GM03348 (cell line): ENCODE measurements around the gene GLB1L3.
A peak's percentile ranks its signal among the peaks of the same experiment; 100 is the strongest.
"Not testable (repeated sequence)": the region's sequence is repeated elsewhere in the genome, so short reads cannot be mapped to it uniquely, and the experiment has no call there.

Experiments
- DNase-seq: peaks from one replicate; pipeline ENCODE4 v3.0.0; 2012; ENCODE audit warnings: low spot score

GLB1L3 gene

DNA sequence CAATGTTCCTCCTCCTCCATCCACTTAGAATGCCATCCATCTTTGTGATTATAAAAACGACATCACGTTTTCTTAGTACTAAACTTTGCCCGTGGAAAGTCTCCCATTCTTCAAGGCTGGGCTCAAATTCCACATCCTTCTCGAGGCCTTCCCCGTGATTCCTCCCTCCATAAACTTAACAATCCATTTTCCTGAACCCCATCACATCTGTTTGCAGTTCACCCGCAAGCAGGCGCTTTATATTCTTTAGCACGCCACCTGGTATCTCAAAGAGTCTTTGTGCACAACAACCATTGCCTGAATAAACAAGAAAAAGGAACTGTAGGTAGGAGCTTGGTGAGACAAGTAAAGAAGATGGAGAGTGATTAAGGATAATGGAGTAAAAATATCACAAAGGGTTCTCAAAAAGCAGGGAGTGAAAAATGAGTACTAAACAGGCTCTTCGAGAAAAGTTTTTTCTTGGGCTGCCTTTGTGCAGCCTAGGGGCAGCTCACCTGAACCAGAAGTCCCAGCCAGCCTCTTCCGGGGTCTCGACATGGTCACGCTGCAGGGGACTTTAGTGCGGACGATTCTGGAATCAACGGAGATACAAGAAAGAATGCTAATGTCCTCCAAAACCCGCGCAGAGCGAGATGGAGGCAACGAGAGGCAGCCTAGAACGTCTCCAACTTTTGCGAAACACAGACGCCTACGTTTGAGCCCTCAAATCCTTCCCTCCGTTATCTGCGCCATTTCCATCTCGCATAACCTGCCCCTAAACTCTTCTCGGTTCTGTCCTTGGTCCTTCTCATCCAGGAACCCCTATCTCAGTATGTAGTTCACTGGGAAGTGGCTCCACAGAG, 23.6 kb upstream of the GLB1L3 start:
- peak; percentile 59 for DNase-seq

DNA sequence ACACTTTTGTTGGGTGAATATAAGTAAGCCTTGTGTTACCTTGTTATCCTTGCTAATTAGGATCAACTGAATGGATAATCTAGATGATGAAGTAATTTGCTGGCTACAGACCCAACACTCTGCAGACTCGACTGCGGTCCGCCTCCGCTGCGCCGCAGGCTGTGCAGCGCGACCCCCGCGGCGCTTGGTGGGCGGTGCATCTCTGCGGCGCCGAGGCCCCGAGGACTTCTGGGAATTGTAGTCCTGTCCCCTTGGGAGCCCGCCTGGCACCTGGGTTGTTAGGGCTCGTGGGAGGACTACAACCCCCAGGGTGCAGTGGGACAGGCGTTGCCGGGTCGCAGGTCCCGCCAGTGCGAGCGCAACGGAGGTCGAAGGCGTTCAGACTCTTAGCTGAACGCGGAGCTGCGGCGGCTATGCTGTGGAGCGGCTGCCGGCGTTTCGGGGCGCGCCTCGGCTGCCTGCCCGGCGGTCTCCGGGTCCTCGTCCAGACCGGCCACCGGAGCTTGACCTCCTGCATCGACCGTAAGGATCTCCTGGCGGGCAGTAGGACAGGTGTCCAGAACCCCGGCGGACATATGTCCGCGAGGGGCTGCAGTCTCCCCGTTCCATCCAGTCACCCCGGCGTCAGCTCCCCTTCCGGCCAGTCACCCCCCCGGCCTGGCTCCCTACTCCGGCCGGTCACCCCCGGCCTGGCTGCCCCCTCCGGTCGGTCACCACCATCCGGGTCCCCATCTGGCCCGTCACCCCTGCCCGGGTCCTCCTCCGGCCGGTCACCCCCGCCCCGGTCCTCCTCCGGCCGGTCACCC, 22.8 kb upstream of the GLB1L3 start, which contains the start of the genes ACAD8 and THYN1:
TSS of gene ACAD8 (plus strand) at position 381 of the 806 bp plus-strand sequence. CDS start at position 414, 33 bp downstream.
TSS of gene THYN1 (minus strand) at position 165 of the 806 bp plus-strand sequence. CDS start 470 bp downstream, outside the sequence.
- DNase-seq, result peak; percentile 98

DNA sequence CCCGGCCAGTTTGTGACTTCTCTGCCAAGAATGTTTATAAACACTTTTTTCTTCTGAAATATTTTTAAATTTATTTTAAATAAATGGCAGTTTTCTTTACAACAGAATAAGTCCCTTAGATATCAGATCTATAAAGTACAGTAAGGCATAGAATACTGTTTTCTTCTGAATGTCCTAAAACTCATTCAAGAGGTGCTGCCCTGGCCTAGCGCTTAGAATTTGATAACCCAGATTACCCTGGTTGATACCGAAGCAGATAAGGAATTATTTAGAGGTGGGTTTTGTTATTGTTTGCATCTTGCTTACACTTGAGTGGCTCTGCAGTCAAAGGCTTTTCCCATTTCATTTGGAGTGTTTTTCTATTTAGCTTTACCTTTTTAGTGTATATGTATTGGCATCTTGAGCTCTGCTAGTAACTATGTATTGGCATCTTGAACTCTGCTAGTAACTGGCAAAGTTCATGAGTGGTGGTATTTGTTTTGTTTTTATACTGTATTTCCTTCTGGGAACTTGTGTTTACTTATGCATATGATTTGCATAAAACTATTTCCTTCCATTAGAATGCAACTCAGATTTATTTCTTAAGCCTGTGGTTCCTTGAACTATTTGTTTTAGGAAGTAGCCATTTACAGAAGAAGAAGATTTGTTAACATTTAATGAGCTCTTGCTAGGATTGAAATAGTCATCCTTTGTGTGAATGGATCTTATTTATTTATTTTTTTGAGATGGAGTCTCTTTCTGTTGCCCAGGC, 21.6 kb upstream of the GLB1L3 start:
- no peak for DNase-seq

DNA sequence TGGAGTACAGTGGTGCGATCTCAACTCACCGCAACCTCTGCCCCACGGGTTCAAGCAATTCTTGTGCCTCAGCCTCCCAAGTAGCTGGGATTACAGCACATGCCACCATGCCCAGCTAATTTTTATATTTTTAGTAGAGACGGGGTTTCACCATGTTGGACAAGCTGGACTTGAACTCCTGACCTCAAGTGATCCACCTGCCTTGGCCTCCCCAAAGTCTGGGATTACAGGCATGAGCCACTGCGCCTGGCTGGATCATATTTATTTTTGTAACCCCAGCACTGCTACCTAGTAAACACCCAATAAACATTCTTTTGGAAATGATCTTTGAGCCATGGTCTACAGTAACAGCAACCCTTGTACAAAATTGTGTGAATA, 21.0 kb upstream of the GLB1L3 start:
- DNase-seq, result not testable (repeated sequence)

DNA sequence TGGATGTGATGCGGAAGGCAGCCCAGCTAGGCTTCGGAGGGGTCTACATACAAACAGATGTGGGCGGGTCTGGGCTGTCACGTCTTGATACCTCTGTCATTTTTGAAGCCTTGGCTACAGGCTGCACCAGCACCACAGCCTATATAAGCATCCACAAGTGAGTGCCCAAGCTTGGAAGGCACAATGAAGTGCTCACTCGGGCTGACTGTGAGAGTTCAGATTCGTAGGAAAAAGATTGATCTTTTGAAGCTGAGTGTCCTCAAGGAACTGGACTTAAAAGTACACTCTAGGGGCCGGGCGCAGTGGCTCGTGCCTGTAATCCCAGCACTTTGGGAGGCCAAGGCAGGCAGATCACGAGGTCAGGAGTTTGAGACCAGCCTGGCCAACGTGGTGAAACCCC, 19.1 kb upstream of the GLB1L3 start:
- DNase-seq, result no peak

DNA sequence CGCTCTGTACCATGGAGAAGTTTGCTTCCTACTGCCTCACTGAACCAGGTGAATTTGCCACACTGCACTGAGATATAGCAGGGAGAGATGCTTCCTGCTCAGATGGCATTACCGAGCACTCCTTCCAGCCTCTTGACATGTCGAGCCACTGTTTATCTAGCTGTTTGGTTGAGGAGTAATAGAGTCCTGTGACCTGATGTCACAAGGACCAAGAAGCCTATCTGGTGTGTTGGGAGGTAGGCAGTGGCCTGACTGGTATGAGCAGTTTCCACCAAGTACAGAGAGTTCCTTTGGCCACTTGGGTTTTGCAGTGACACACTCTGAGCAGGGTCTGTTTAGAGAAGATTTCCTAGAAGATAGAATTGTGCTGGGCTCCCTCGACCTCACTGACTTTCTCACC, 17.6 kb upstream of the GLB1L3 start:
- DNase-seq, result no peak

DNA sequence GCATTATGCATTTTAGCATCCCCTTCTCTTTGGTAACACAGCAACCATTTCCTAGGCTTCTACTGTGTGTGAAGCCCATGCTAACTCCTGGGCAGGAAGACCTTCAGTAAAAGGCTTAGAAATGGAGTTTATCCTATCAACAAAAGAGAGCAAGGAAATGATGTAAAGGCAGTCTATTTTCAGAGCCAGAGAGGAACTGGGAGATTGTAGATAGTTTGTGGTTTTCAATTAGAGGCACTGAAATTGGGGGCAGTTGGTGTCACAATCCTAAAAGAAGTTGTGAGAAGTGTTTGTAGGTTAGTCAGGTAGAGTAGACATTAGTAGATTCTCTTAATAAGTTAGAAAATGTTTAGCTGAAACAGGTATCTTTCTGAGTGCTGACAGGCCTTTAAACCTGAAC, 15.7 kb upstream of the GLB1L3 start:
- no peak for DNase-seq

DNA sequence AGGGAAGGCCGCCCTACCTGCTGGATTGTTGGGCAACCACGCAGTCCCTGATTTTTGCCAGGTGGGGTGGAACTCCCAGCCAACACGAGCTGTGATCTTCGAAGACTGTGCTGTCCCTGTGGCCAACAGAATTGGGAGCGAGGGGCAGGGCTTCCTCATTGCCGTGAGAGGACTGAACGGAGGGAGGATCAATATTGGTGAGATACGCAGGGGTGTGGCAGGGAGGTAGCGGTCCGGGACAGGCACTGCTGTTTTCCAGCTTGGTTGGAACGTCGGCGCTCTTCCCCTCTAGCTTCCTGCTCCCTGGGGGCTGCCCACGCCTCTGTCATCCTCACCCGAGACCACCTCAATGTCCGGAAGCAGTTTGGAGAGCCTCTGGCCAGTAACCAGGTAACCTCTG, 15.2 kb upstream of the GLB1L3 start:
- DNase-seq, result no peak

DNA sequence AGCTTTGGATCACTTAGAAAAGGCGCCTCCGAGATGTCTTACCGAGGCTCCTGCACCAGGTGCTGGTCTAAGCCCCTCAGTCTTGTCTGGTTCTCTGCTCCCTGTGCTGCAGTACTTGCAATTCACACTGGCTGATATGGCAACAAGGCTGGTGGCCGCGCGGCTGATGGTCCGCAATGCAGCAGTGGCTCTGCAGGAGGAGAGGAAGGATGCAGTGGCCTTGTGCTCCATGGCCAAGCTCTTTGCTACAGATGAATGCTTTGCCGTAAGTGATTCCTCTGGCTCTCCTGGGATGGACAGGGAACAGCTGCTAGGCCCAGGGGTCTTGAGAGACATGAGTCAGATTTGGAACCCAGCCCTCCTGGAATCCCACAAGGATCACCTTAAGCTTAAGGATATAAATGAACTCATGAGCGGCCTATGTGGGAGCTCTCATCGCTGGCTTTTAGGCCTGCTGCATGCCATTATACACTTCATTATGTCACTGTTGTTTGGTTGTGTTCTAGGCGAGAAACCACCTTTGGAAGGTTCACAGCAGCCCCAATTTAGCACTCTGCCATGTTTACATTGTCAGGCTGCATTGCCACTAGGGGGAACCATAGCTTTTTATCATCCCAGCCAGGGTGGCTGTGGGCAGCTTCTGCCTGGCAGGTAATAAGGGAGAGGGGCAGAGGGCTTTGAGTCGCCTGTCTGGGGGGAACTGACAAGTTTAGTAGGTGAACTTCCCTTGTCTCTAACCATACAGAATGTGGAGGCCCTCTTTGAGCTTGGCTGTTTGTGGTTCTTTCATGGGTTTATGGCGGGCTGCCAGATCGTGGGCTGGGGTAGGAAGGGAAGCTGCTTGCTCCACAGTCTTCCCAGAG, 14.3 kb upstream of the GLB1L3 start:
- DNase-seq, result peak; percentile 52

DNA sequence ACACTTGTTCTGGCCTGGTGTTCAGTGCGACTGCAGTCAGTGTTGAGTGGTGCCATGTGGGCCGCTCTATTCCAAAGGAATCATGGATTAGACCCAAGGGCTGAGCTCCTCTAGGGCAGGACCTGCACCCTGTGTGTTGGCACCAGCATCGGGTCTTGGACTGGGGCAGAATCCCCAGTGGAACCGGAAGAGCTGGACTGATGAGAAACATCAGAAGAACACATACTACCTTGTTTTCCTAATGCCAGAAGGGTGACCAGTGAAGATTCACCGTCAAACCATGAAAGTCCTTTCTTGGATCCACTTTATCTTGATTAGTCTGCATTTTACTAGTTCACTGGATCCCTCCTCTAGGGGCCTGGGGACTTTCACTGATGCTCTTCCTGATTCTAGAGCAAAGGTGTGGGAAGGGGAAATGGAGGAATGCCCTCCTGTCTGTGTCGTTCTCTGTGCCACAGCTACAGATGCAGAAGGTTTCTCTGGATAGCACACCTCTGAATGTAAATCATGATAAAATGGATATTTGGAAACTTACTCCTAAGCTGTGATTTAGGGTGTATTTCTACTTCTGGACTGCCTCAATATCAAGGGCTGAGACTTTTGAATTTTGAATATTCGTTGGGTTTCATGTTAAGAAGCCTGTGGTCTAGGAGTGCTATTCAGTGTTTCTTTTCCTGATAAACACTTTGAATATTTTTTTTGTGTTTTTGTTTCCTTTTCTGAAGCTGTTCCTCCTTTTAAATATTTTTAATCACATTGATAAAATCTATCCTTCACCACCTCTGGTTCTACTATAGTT, 11.0 kb upstream of the GLB1L3 start:
- DNase-seq, result no peak

DNA sequence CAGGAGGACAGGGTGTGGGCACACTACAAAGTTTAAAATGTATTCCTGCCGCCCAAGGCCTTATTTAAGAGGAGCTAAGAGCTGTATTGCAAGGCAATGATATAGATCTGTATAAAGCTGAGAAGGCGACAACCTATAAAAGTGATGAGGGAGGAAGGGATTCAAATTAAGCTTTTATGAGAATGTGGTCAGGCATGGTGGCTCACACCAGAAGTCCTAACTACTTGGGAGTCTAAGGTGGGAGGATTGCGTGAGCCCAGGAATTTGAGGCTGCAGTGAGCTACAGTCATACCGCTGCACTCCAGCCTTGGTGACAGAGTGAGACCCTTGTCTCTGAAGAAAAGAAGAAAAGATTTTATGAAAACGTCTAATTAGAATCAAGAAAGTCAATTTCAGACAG, 9.7 kb upstream of the GLB1L3 start:
- no peak for DNase-seq

DNA sequence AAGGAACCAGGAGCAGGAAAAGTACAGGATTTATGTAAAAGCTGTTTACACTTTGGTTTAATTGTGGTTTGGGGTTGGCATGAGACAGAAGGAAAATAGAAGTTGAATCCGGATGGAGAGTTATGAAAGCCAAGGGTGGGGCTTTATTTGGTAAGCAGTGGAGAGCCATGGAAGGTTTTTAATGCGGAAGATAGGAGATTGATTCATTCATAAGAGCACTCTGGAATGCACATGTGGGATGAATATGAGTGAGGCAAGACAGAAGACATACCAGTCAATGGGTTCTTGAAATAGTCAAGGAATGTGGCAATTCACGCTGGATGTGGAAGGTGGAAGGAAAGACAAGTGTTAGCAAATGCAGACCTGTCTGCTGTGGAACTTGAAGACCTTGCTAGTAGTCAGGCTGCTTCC, 9.3 kb upstream of the GLB1L3 start:
- peak; percentile 89 for DNase-seq

DNA sequence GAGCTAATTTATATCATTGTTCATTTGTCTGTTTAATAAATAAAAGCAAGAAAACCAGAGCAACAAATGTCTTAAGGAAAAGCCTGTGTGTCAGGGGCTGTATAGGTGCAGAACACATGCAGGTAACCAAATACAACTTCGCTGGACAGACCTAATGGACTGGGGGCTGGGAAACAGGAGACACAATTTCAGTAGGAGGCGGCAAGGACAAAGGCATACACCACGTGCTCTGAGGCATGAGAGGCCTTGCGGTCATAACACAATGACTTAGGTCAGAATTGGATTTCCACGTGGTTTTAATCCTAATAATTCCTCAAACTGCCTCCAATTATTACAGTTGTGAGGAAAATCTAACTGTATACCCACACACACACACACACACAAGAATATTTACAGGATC, 8.7 kb upstream of the GLB1L3 start:
- DNase-seq, result no peak

DNA sequence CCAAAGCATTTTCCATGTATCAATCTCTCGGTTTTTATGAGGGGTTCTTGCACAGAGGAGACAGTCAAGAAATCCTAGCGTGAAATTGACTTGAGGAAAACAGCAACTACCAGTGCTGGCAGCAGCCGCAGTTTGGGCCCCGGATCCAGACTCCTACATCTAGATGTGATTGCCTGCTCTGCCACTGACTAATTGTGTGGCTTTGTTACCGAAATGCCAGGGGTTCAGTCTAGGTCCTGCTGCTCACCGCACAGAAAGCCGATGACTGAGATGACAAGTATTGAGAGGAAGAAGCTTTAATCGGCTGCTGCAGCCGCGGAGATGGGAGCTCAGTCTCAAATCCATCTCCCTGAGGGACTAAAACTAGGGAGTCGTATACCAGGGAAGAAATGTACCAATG, 8.2 kb upstream of the GLB1L3 start:
- no peak for DNase-seq

DNA sequence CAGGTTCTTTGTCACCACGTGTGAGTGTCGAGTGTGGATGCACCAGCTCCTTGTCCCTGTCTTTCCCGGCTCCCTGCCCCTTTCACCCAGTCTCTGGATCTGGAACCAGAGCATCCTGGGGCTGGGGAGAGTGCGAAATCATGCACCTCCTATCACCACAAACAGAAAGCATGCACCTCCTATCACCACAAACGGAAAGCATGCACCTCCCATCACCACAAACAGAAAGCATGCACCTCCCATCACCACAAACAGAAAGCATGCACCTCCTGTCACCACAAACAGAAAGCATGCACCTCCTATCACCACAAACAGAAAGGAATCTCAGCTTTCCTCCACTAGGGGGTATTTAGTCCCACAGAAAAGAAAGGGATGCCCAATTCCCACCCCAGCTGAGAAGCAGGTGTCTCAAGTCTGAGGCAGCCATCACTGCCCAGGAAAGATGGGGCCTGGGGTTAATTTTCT, 5.9 kb upstream of the GLB1L3 start:
- no peak for DNase-seq

DNA sequence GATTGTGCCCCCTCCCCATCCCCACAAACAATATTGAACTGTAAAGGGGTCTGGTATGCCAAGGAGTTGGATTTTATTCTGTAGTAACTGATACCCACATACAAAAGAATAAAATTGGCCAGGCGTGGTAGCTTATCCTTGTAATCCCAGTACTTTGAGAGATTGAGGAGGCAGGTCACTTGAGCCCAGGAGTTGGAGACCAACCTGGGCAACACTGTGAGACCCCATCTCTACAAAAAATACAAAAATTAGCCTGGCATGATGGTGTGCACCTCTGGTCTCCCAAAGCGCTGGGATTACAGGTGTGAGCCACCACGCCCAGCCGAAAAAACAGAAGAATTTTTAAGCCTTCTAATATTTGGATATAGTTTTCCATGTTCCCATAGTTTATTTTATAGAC, 4.2 kb upstream of the GLB1L3 start:
- no peak for DNase-seq

DNA sequence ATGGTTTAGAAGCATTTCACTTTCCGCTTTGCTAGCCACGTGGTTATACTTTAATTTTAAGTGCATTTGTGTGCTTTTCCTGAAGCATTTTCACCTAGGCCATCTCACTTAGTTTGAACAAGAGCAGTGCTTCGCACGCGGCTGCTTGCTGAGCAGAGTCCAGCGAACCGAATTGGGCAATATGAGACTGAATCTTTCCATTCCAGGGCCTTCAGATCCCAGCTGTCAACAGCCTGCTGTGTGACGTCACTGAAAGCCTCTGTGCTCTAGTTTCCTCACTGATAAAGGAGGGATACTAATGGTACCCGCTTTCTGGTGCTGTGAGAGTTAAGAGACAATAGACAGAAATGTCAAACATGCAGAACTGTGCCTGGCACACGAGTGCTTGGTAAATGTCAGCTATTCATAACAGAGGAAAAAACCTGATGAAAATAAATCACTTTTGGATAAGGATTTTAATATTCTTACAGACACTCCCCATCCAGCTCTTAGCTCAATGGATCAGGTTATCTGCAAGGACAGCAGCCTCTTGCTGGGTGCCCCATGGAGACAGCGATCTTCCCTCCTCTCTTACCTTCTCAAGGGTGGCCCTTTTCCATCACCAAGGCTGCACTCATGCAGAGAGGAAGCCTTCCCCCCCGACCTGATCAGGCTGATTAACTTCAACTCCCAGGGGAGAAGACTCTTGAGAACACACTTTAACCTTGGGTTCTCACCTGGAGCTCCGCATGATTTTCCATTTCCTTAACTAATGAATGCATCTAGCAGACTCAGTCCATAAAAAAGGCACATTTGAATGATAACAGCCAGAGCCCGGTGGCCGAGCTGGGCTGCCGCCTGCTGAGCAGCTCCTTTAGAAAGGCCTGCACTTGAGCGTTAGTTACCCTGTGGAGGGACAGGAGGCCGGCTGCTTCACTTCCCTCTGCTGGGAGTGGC, 3.5 kb upstream of the GLB1L3 start:
- no peak for DNase-seq

DNA sequence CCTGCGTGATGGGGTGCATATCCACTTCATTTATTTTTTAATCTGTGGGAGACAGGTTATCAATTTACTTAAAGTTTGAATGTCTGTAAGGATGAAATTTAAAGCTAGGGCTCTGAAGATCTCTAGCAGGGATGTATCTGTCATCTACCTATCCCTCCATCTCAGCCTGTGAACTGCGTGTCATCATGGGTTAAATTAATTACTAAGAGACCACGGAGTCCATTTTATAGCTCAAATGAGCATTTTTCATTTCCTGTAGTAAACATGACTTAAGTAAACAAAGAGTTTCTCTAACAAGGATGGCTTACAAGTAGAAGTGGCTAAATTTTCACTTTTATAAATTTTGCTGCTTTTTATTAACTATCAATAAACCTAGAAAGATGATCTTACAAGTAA, 2.9 kb upstream of the GLB1L3 start:
- no peak for DNase-seq

DNA sequence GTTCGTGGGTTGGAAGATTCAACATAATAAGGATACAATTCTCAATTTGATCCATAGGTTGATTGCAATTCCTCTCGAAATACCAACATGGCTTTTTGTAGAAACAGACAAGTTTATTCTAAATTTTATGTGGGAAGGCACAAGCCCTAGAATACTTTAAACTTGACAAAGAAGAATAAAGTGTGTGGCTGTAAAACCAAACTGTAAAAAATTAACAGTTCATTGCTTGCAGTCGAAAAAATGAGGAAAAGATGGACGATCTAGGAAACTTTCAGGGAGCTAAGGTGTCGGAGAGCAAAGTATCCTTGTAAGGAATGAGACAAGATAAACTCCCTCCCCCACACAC, 1.0 kb upstream of the GLB1L3 start:
- no peak for DNase-seq
